ENCODE data around the gene TGOLN2.
A peak's percentile ranks its signal among the peaks of the same experiment; 100 is the strongest.
"Not testable (repeated sequence)": the region's sequence is repeated elsewhere in the genome, so short reads cannot be mapped to it uniquely, and the experiment has no call there.

Gene TGOLN2

GRCh38 chr2:85347599-85347998 lies 19.8 kb upstream of the TGOLN2 start:
- Mint-ChIP-seq H3K27ac (no peak overlapping the region), H3K4me3 (no peak overlapping the region), H3K9me3 (no peaks in the 10 kb centered on the region), H3K27me3 (ENCODE audit: low read depth) (no peaks in the 10 kb centered on the region), H3K36me3 (ENCODE audit: low read depth) (peaks cover 37% of the 10 kb centered on the region), H3K4me1 (ENCODE audit: low read depth) (peaks cover 3% of the 10 kb centered on the region)

- no peak overlapping the region for H3K27ac Mint-ChIP-seq
- no peaks in the 10 kb centered on the region for H3K9me3 Mint-ChIP-seq
- H3K27me3 Mint-ChIP-seq (ENCODE audit: low read depth): peaks cover 9% of the 10 kb centered on the region
- no peak overlapping the region for H3K4me3 Mint-ChIP-seq
- H3K36me3 Mint-ChIP-seq (ENCODE audit: low read depth): peaks cover 25% of the 10 kb centered on the region
- no peaks in the 10 kb centered on the region for H3K4me1 Mint-ChIP-seq (ENCODE audit: low read depth)
These were observed 16.7 kb upstream of the TGOLN2 start for GRCh38 chr2:85344356-85344954.

DNA sequence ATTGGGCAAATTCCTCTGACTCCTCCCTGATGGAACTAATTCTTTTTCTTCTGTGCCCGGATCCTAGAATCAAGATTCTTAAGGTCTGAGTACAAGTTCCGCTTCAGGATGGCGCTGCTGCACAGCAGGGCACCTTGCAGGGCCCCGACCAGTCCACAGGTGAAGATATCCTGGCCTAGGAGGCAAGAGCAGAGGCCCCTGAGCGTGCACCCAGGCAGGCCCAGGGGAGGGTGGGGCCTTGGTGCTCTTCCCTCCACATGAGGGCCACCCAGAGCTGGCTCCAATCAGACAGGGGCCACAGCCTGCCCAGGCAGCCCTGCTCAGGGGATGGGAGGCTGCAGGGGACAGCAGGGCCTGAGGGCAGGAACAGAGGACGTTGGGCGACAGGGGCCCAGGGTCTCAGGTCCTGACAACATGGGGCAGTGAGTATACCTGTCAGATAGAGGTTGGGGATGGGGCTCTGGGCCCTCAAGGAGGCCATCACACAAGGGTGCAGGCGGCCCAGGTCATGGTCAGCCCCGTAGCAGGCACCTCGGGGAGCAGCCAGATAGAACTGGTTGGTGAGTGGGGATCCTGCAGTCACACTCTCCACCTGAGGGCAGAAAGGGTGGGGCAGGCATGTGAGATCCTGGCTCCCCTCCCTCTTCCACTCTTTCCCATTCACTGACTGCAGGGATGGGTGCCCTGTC lies 15.6 kb upstream of the TGOLN2 start:
- peaks cover 22% of the 10 kb centered on the region for H3K36me3 Mint-ChIP-seq (ENCODE audit: low read depth)
- not testable (repeated sequence) for H3K4me3 Mint-ChIP-seq

GRCh38 chr2:85342156-85342555 lies 14.4 kb upstream of the TGOLN2 start:
- Mint-ChIP-seq H3K9me3 (no peaks in the 10 kb centered on the region), H3K4me3 (no peak overlapping the region), H3K4me1 (ENCODE audit: low read depth) (no peaks in the 10 kb centered on the region), H3K27me3 (ENCODE audit: low read depth) (peaks cover 25% of the 10 kb centered on the region), H3K27ac (no peak overlapping the region), H3K36me3 (ENCODE audit: low read depth) (peaks cover 18% of the 10 kb centered on the region)

More for the DNA sequence above, 15.6 kb upstream of the TGOLN2 start:
- H3K4me1 Mint-ChIP-seq (ENCODE audit: low read depth); H3K9me3 Mint-ChIP-seq; H3K27ac Mint-ChIP-seq: not testable (repeated sequence)
- H3K27me3 Mint-ChIP-seq (ENCODE audit: low read depth): peaks cover 13% of the 10 kb centered on the region

DNA sequence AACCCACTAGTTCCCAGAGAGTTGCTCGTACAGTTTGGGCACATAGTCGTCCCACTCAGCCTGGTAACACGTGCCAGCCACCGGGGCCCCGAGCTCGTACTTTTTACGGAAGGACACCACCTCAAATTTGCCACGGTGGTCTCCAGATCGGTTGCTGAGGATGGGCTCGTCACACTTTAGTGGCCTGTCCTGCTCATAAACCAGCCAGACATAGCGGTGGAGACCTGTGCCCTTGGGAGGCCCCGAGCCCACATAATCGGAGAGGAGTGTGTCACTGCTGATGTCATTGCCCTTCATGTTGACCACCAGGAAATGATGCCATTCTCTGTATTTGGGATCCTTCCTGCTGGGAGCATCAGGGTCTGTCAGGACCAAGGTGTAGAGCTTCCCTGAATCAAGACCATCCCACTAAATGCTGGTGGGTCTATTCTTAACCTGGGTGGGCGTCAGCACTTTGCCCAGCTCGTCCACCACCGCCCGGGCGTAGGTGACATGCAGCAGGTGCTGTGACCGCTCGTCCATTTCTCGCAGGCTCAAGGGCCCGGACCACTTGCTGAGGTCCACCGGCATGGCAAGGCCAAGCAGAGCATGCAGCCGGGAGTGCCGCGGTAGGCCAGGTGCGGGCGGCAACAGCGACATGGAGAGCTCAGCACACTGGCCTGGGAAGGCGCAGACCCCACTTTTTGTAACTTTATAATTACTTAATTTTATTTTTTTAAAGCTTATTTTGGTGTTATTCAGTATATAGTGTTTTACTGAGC lies 13.7 kb upstream of the TGOLN2 start:
- Mint-ChIP-seq H3K27ac (no peak overlapping the region), H3K27me3 (ENCODE audit: low read depth) (peaks cover 25% of the 10 kb centered on the region), H3K4me3 (no peak overlapping the region)

GRCh38 chr2:85340034-85340892 lies 12.5 kb upstream of the TGOLN2 start:
- Mint-ChIP-seq H3K4me3 (no peak overlapping the region), H3K9me3 (no peaks in the 10 kb centered on the region), H3K27ac (no peak overlapping the region), H3K27me3 (ENCODE audit: low read depth) (peaks cover 25% of the 10 kb centered on the region), H3K36me3 (ENCODE audit: low read depth) (peaks cover 12% of the 10 kb centered on the region), H3K4me1 (ENCODE audit: low read depth) (no peaks in the 10 kb centered on the region)

More for the DNA sequence above, 13.7 kb upstream of the TGOLN2 start:
- H3K9me3 Mint-ChIP-seq: no peaks in the 10 kb centered on the region
- H3K36me3 Mint-ChIP-seq (ENCODE audit: low read depth): peaks cover 16% of the 10 kb centered on the region
- no peaks in the 10 kb centered on the region for H3K4me1 Mint-ChIP-seq (ENCODE audit: low read depth)

DNA sequence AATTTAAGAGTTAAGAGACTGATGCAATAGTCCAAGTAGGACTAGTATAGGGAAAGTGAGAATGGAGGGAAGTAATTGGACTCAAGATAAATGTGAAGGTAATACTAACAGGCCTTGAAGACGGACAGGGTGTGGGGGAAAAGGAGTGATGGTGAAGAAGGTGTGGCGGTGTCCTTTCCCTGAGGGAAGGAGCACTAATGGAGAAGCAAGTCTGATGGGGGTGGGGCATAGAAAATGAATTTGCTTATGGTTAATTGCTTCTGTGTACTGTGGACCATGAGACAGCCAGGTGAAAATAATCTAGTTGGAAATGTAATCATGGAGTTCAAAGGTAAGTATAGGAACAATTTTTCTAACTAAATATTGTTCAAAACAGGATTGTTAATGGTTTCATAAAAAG lies 7.1 kb upstream of the TGOLN2 start:
- no peaks in the 10 kb centered on the region for H3K36me3 Mint-ChIP-seq (ENCODE audit: low read depth)
- peaks cover 19% of the 10 kb centered on the region for H3K27me3 Mint-ChIP-seq (ENCODE audit: low read depth)
- no peak overlapping the region for H3K4me3 Mint-ChIP-seq
- no peak overlapping the region for H3K27ac Mint-ChIP-seq
- no peaks in the 10 kb centered on the region for H3K9me3 Mint-ChIP-seq
- H3K4me1 Mint-ChIP-seq (ENCODE audit: low read depth): peaks cover 5% of the 10 kb centered on the region

DNA sequence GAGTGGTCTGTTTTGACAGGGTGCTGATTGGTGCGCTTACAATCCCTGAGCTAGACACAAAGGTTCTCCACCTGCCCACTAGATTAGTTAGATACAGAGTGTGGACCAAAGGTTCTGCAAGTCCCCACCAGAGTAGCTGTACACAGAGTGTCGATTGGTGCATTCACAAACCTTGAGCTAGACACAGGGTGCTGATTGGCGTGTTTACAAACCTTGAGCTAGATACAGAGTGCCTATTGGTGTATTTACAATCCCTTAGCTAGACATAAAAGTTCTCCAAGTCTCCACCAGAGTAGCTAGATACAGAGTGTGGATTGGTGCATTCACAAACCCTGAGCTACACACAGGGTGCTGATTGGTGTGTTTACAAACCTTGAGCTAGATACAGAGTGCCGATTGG lies 6.1 kb upstream of the TGOLN2 start:
- H3K9me3 Mint-ChIP-seq; H3K36me3 Mint-ChIP-seq (ENCODE audit: low read depth); H3K27ac Mint-ChIP-seq; H3K4me3 Mint-ChIP-seq; H3K4me1 Mint-ChIP-seq (ENCODE audit: low read depth): not testable (repeated sequence)
- H3K27me3 Mint-ChIP-seq (ENCODE audit: low read depth): peaks cover 15% of the 10 kb centered on the region

DNA sequence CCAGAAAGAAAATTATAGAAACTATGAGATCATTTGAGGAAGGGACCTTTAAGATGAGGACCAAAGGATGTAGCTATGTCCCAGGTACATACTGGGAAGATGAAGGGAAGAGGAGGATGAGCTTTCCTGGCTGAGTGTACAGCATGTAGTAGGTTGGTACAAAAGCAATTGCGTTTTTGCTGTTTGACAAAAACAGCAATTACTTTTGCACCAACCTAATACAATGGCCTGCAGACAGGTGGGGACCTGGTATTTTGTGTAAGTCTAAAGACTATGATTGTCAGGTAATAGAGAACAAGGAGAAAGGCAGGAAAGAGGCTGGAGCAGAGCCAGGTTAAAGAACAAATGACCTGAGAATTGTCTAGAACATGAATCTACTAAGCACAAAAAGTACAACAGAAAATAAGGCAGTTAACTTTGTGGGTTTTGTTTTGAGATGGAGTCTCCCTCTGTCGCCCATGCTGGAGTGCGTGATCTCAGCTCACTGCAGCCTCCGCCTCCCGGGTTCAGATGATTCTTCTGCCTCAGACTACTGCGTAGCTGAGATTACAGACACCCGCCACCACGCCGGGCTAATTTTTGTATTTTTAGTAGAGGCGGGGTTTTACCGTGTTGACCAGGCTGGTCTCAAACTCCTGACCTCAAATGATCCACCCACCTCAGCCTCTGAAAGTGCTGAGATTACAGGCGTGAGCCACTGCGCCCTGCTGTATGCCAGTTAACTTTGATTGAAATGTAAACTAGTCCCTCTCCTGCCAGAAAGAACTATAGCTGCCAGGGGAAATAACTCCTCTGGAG lies 3.2 kb upstream of the TGOLN2 start:
- no peaks in the 10 kb centered on the region for H3K27me3 Mint-ChIP-seq (ENCODE audit: low read depth)
- no peak overlapping the region for H3K4me3 Mint-ChIP-seq
- peaks cover 19% of the 10 kb centered on the region for H3K36me3 Mint-ChIP-seq (ENCODE audit: low read depth)
- no peaks in the 10 kb centered on the region for H3K9me3 Mint-ChIP-seq
- H3K4me1 Mint-ChIP-seq (ENCODE audit: low read depth): peaks cover 16% of the 10 kb centered on the region
- no peak overlapping the region for H3K27ac Mint-ChIP-seq

- not testable (repeated sequence) for H3K9me3 Mint-ChIP-seq; H3K4me3 Mint-ChIP-seq; H3K27ac Mint-ChIP-seq; H3K27me3 Mint-ChIP-seq (ENCODE audit: low read depth)
- Mint-ChIP-seq H3K36me3 (ENCODE audit: low read depth) (peaks cover 33% of the 10 kb centered on the region), H3K4me1 (ENCODE audit: low read depth) (peaks cover 27% of the 10 kb centered on the region)
These were observed 1.9 kb upstream of the TGOLN2 start for GRCh38 chr2:85329701-85330100.

- Mint-ChIP-seq H3K4me1 (ENCODE audit: low read depth) (peaks cover 29% of the 10 kb centered on the region), H3K27me3 (ENCODE audit: low read depth) (no peaks in the 10 kb centered on the region), H3K27ac (peak overlapping the region; percentile 45), H3K9me3 (no peaks in the 10 kb centered on the region), H3K36me3 (ENCODE audit: low read depth) (peaks cover 36% of the 10 kb centered on the region), H3K4me3 (no peak overlapping the region)
These were observed 1.4 kb upstream of the TGOLN2 start for GRCh38 chr2:85329181-85329651.

GRCh38 chr2:85327160-85327821 lies 498 bp downstream of the TGOLN2 start:
- H3K4me1 Mint-ChIP-seq (ENCODE audit: low read depth): peaks cover 41% of the 10 kb centered on the region
- peak overlapping the region; percentile 99 for H3K27ac Mint-ChIP-seq
- H3K9me3 Mint-ChIP-seq: no peaks in the 10 kb centered on the region
- no peaks in the 10 kb centered on the region for H3K27me3 Mint-ChIP-seq (ENCODE audit: low read depth)
- H3K4me3 Mint-ChIP-seq: peak overlapping the region; percentile 96
- peaks cover 53% of the 10 kb centered on the region for H3K36me3 Mint-ChIP-seq (ENCODE audit: low read depth)

DNA sequence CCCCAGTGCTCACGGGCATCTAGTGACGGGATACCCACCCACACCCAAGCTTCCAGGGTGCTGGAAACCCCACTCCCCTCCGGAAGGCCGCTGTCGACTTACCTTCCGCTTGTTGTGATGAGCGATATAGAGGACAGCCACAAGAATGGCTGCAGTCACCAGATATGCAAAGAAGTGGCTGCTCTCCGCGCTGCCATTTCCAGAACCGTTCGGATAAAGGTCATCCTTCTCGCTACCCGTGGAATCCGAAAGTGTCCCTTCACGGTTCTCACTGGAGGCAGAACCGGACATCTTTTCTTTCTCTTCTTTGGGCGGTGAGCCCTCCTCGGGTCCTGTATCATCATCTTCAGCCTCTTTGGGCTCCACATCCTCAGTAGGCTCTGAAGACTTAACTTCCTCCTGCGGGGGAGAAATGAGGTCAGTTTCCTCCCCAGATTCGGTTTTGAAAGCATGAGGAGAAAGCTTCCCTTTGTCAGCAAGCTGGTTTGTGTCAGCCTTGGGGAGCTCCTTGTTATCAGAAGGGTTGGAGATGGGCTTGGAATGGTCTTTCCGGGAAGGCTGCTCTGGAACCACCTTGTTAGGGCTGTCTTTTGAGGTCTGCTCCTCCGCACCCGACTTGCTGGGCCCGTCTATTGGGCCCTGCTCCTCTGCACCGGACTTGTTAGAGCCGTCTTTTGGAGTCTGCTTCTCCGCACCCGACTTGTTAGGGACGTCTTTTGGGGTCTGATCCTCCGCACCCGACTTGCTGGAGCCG lies 1.2 kb downstream of the TGOLN2 start:
- H3K9me3 Mint-ChIP-seq: no peaks in the 10 kb centered on the region
- no peaks in the 10 kb centered on the region for H3K27me3 Mint-ChIP-seq (ENCODE audit: low read depth)
- peak overlapping the region; percentile 96 for H3K4me3 Mint-ChIP-seq
- peak overlapping the region; percentile 99 for H3K27ac Mint-ChIP-seq
- H3K36me3 Mint-ChIP-seq (ENCODE audit: low read depth): peaks cover 60% of the 10 kb centered on the region
- H3K4me1 Mint-ChIP-seq (ENCODE audit: low read depth): peaks cover 45% of the 10 kb centered on the region

Data from T-helper 1 cell treated with Interleukin-12 subunit alpha and Interleukin-12 subunit beta and Interleukin-4 antibody, amounts not matched to agents 30 μg/mL and 1 μg/mL, for 36 hours (primary cell).